ENCODE results near the gene BANF1. TPM values are rescaled to one million over a fixed set of nuclear protein-coding genes. Genes with fewer than 3 reads are reported as not detected.

BANF1 gene
- total RNA-seq, 1 experiment from 2014 or later, result 269 TPM

GRCh38 chr11:65960824-65961266, 41.5 kb upstream of the BANF1 start:
- Mint-ChIP-seq H3K4me1 (peaks cover 21% of the 10 kb centered on the region), H3K27ac (peak overlapping the region; percentile 98), H3K4me3 (peak overlapping the region; percentile 91), H3K9me3 (no peaks in the 10 kb centered on the region), H3K27me3 (ENCODE audit: low read depth) (peaks cover 3% of the 10 kb centered on the region; the same call in 1 of the 2 replicates), H3K36me3 (peaks cover 19% of the 10 kb centered on the region)
- ChIA-PET POLR2A (interaction anchor here (1.1 kb wide), 1 partner anchor 15 kb away, joined by 3 read pairs; the partner anchor contains the start of gene TSGA10IP), CTCF (interaction anchor here (1.1 to 1.2 kb wide), 2 partner anchors 84 to 101 kb away, joined by 3 read pairs; partner anchors contain the start of gene MUS81)
- ATAC-seq (no peak; the same call in 1 of the 2 replicates), DNase-seq (ENCODE audit: low spot score) (no peak)
- TF ChIP-seq NFATC4 (CRISPR knock-in tag; IDR thresholded peaks at IDR 0.05) (0 out of 2 replicates have a peak, but pooled peaks have one; percentile 12), ZNF121 (CRISPR knock-in tag; IDR thresholded peaks at IDR 0.05) (peak; percentile 64; the same call in 1 of the 2 replicates), USF2 (CRISPR knock-in tag; IDR thresholded peaks at IDR 0.05) (no peak), FOXP4 (CRISPR knock-in tag; IDR thresholded peaks at IDR 0.05) (no peak)

DNA sequence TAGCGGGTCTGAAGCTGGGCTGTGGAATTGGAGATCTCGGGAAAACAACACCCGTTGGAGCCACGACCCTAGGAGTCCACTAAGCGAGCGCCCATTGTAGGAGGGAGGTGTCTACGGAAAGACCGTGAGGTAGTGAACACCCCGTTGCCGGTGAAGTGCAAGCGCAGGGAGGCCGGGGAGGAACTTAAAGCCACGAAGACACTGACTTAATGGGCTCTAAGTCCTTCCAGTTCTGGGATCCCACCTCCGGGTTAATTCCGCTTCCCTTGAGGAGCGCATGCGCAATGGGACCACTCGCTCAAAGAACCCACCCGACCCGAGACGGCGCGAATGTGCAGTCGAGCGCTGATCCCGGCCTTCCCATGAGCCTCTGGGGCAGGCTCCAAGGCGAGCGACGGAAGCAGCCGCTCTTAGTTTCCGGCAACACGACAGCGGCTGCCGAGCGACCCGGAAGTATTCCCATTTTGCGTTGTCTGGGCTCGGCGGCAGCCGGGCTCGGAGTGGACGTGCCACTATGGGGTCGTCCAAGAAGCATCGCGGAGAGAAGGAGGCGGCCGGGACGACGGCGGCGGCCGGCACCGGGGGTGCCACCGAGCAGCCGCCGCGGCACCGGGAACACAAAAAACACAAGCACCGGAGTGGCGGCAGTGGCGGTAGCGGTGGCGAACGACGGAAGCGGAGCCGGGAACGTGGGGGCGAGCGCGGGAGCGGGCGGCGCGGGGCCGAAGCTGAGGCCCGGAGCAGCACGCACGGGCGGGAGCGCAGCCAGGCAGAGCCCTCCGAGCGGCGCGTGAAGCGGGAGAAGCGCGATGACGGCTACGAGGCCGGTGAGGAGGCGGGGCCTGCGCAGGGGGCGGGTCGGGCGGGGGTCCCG, 40.8 kb upstream of the BANF1 start, which contains the start of gene SART1:
SART1 (plus strand) TSS at position 468 of the 874 bp plus-strand sequence; CDS start at position 515, 47 bp downstream.
- Mint-ChIP-seq H3K4me1 (peaks cover 21% of the 10 kb centered on the region), H3K27ac (peak within 1 kb of the TSS; percentile 98), H3K4me3 (peak within 1 kb of the TSS; percentile 91), H3K9me3 (no peaks in the 10 kb centered on the region), H3K36me3 (peaks cover 24% of the 10 kb centered on the region), H3K27me3 (ENCODE audit: low read depth) (peaks cover 3% of the 10 kb centered on the region; the same call in 1 of the 2 replicates)
- ATAC-seq, result peak; percentile 90
- CTCF ChIA-PET, result interaction anchor here (0.8 to 1.1 kb wide), 2 partner anchors 29 to 84 kb away, joined by 3 read pairs; no protein-coding TSS in a partner anchor
- POLR2A ChIA-PET, result interaction anchor here (1.1 kb wide), 1 partner anchor 16 kb away, joined by 3 read pairs; the partner anchor contains the start of gene TSGA10IP
- DNase-seq (ENCODE audit: low spot score), result peak; percentile 96
- TF ChIP-seq ZNF219 (CRISPR knock-in tag; IDR thresholded peaks at IDR 0.05; ENCODE audit: borderline replicate concordance), result no peak
- 0 out of 2 replicates have a peak, but pooled peaks have one; percentile 43 for TF ChIP-seq TEAD1 (CRISPR knock-in tag; IDR thresholded peaks at IDR 0.05)
- TF ChIP-seq, protein P1, sequence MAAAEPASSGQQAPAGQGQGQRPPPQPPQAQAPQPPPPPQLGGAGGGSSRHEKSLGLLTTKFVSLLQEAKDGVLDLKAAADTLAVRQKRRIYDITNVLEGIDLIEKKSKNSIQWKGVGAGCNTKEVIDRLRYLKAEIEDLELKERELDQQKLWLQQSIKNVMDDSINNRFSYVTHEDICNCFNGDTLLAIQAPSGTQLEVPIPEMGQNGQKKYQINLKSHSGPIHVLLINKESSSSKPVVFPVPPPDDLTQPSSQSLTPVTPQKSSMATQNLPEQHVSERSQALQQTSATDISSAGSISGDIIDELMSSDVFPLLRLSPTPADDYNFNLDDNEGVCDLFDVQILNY (CRISPR knock-in tag; IDR thresholded peaks at IDR 0.05), result peak; percentile 73
- TF ChIP-seq AR (CRISPR knock-in tag; IDR thresholded peaks at IDR 0.05), result no peak
- TF ChIP-seq, protein P2, sequence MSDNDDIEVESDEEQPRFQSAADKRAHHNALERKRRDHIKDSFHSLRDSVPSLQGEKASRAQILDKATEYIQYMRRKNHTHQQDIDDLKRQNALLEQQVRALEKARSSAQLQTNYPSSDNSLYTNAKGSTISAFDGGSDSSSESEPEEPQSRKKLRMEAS (CRISPR knock-in tag; IDR thresholded peaks at IDR 0.05), result peak; percentile 68
- 0 out of 2 replicates have a peak, but pooled peaks have one; percentile 88 for TF ChIP-seq KAT7 (CRISPR knock-in tag; IDR thresholded peaks at IDR 0.05; ENCODE audit: borderline replicate concordance)
- TF ChIP-seq NR1H2 (CRISPR knock-in tag; IDR thresholded peaks at IDR 0.05), result no peak
- TF ChIP-seq, protein P3, sequence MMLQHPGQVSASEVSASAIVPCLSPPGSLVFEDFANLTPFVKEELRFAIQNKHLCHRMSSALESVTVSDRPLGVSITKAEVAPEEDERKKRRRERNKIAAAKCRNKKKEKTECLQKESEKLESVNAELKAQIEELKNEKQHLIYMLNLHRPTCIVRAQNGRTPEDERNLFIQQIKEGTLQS (CRISPR knock-in tag; conservative IDR thresholded peaks at IDR 0.05), result no peak
- TF ChIP-seq ZNF232 (CRISPR knock-in tag; IDR thresholded peaks at IDR 0.05), result no peak
- TF ChIP-seq ZNF263 (CRISPR knock-in tag; IDR thresholded peaks at IDR 0.05; ENCODE audit: low read depth), result no peak
- TF ChIP-seq E2F1 (CRISPR knock-in tag; IDR thresholded peaks at IDR 0.05), result 0 out of 2 replicates have a peak, but pooled peaks have one; percentile 50
- TF ChIP-seq HMGXB4 (CRISPR knock-in tag; IDR thresholded peaks at IDR 0.05), result peak; percentile 84
- no peak for TF ChIP-seq FOXJ3 (CRISPR knock-in tag; IDR thresholded peaks at IDR 0.05; ENCODE audit: borderline replicate concordance)
- TF ChIP-seq, protein P4, sequence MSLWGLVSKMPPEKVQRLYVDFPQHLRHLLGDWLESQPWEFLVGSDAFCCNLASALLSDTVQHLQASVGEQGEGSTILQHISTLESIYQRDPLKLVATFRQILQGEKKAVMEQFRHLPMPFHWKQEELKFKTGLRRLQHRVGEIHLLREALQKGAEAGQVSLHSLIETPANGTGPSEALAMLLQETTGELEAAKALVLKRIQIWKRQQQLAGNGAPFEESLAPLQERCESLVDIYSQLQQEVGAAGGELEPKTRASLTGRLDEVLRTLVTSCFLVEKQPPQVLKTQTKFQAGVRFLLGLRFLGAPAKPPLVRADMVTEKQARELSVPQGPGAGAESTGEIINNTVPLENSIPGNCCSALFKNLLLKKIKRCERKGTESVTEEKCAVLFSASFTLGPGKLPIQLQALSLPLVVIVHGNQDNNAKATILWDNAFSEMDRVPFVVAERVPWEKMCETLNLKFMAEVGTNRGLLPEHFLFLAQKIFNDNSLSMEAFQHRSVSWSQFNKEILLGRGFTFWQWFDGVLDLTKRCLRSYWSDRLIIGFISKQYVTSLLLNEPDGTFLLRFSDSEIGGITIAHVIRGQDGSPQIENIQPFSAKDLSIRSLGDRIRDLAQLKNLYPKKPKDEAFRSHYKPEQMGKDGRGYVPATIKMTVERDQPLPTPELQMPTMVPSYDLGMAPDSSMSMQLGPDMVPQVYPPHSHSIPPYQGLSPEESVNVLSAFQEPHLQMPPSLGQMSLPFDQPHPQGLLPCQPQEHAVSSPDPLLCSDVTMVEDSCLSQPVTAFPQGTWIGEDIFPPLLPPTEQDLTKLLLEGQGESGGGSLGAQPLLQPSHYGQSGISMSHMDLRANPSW (CRISPR knock-in tag; conservative IDR thresholded peaks at IDR 0.05; ENCODE audit: low read depth), result no peak
